IMR-90 (cell line): ENCODE results near the gene USP17L20. TPM values are rescaled to one million over a fixed set of nuclear protein-coding genes. Genes with fewer than 3 reads are reported as not detected.
"Not testable (repeated sequence)": the region's sequence is repeated elsewhere in the genome, so short reads cannot be mapped to it uniquely, and the experiment has no call there.

ENCODE experiments used
- ATAC-seq: fragments of 200-7000 bp; cut with Tn5 transposase; 2 replicates; pipeline ENCODE4 v1.9.1; 2020; ENCODE audit warnings: low read depth, mild to moderate bottlenecking, moderate library complexity
- Bru-seq: library from RNA; stranded (reverse); fragments of 400-500 nt; gene quantifications from one replicate; lab custom pipeline; 2021; lab: Mats Ljungman, UMichigan
- BruChase-seq, 2 experiments: library from RNA; stranded (reverse); fragments of 400-500 nt; gene quantifications; one replicate each; lab custom pipeline; 2021; lab: Mats Ljungman, UMichigan
- BruUV-seq: library from RNA; stranded (reverse); fragments of 400-500 nt; replicated peaks from 2 replicates; lab custom pipeline; 2021; lab: Mats Ljungman, UMichigan
- CTCF ChIA-PET: fragments of 300-600 bp; formaldehyde crosslinking; extraction: SDS; loops from one replicate; lab custom pipeline; 2021; ENCODE audit warnings: antibody characterized with exemption; lab: Yijun Ruan, JAX
- POLR2A ChIA-PET: fragments of 300-600 bp; sonication (Branson Sonifier 250); formaldehyde crosslinking; loops from one replicate; lab custom pipeline; 2022; ENCODE audit warnings: antibody characterized with exemption; ENCODE audit not compliant: unreplicated experiment; lab: Charles Lee
- DNase-seq: peaks from one replicate; pipeline ENCODE4 v3.0.0; 2013
- H2AFZ ChIP-seq: replicated peaks from 2 replicates; pipeline ENCODE3; 2013; ENCODE audit warnings: low read length, mild to moderate bottlenecking; ENCODE audit not compliant: poor library complexity
- H2AK5ac ChIP-seq: 2 replicates; pipeline ENCODE4 v1.6.1; 2013; ENCODE audit warnings: low read depth, low read length, inconsistent platforms
- H2AK9ac ChIP-seq: replicated peaks from 2 replicates; pipeline ENCODE3; 2013; ENCODE audit warnings: mild to moderate bottlenecking, low read depth, low read length, moderate library complexity; ENCODE audit not compliant: poor library complexity
- H2BK120ac ChIP-seq: 2 replicates; pipeline ENCODE4 v1.6.1; 2013; ENCODE audit warnings: low read depth, low read length, inconsistent platforms
- H2BK15ac ChIP-seq: 3 replicates; pipeline ENCODE4 v1.6.1; 2013; ENCODE audit warnings: low read depth, low read length, inconsistent platforms
- H2BK20ac ChIP-seq: 2 replicates; pipeline ENCODE4 v1.6.1; 2013; ENCODE audit warnings: low read depth, mild to moderate bottlenecking, inconsistent platforms, low read length, moderate library complexity
- H2BK5ac ChIP-seq: 2 replicates; pipeline ENCODE4 v1.6.1; 2013; ENCODE audit warnings: mild to moderate bottlenecking, low read depth, low read length, inconsistent platforms; ENCODE audit not compliant: poor library complexity, severe bottlenecking
- H3K14ac ChIP-seq: replicated peaks from 2 replicates; pipeline ENCODE4 v1.6.1; 2013; ENCODE audit warnings: low read depth, low read length, inconsistent platforms
- H3K18ac ChIP-seq: 2 replicates; pipeline ENCODE4 v1.6.1; 2013; ENCODE audit warnings: low read depth, low read length, control low read depth
- H3K23ac ChIP-seq: 2 replicates; pipeline ENCODE4 v1.6.1; 2013; ENCODE audit warnings: low read depth, low read length, inconsistent platforms
- H3K27ac ChIP-seq: 2 replicates; pipeline ENCODE4 v1.5.1; 2013; ENCODE audit warnings: mild to moderate bottlenecking, control low read depth, low read length; ENCODE audit not compliant: insufficient read depth
- H3K27me3 ChIP-seq: 2 replicates; pipeline ENCODE4 v1.6.1; 2013; ENCODE audit warnings: low read length; ENCODE audit not compliant: control insufficient read depth, insufficient read depth
- H3K36me3 ChIP-seq: 2 replicates; pipeline ENCODE4 v1.6.1; 2013; ENCODE audit warnings: low read length, mixed read lengths; ENCODE audit not compliant: control insufficient read depth, insufficient read depth
- H3K4ac ChIP-seq: 2 replicates; pipeline ENCODE4 v1.6.1; 2013; ENCODE audit warnings: low read depth, low read length, inconsistent platforms
- H3K4me1 ChIP-seq: 2 replicates; pipeline ENCODE4 v1.6.1; 2013; ENCODE audit warnings: low read length, mixed read lengths; ENCODE audit not compliant: control insufficient read depth, insufficient read depth
- H3K4me2 ChIP-seq: 2 replicates; pipeline ENCODE4 v1.6.1; 2013; ENCODE audit warnings: low read depth, mild to moderate bottlenecking, control low read depth, low read length, moderate library complexity
- H3K4me3 ChIP-seq: 2 replicates; pipeline ENCODE4 v1.5.1; 2013; ENCODE audit warnings: low read depth, mild to moderate bottlenecking, control low read depth, low read length, moderate library complexity; ENCODE audit not compliant: insufficient read depth
- H3K56ac ChIP-seq: 2 replicates; pipeline ENCODE4 v1.6.1; 2013; ENCODE audit warnings: low read length, inconsistent platforms; ENCODE audit not compliant: insufficient read depth; ENCODE audit errors: extremely low read depth
- H3K79me1 ChIP-seq, 2 experiments: 2 replicates each; pipeline ENCODE4 v1.6.1; 2013; ENCODE audit warnings: low read length in 2 of 2, inconsistent platforms in 1 of 2, low read depth in 1 of 2
- H3K9ac ChIP-seq: 2 replicates; pipeline ENCODE4 v1.6.1; 2013; ENCODE audit warnings: low read depth, low read length, control low read depth
- H3K9me1 ChIP-seq: 2 replicates; pipeline ENCODE4 v1.6.1; 2013; ENCODE audit warnings: low read length, inconsistent platforms; ENCODE audit not compliant: insufficient read depth
- H3K9me3 ChIP-seq: 2 replicates; pipeline ENCODE4 v1.6.1; 2013; ENCODE audit warnings: low read length; ENCODE audit not compliant: control insufficient read depth, insufficient read depth
- H4K20me1 ChIP-seq: 2 replicates; pipeline ENCODE4 v1.6.1; 2013; ENCODE audit warnings: low read length, inconsistent platforms; ENCODE audit not compliant: insufficient read depth
- H4K5ac ChIP-seq: 2 replicates; pipeline ENCODE4 v1.6.1; 2013; ENCODE audit warnings: mild to moderate bottlenecking, low read depth, low read length, control low read depth
- H4K8ac ChIP-seq, 2 experiments: 2 replicates each; pipeline ENCODE4 v1.6.1; 2013; ENCODE audit warnings: low read depth in 2 of 2, low read length in 2 of 2, control low read depth in 1 of 2, inconsistent platforms in 1 of 2
- H4K91ac ChIP-seq: 2 replicates; pipeline ENCODE4 v1.6.1; 2013; ENCODE audit warnings: low read depth, low read length, inconsistent platforms; ENCODE audit not compliant: insufficient read depth
- WGBS, 2 experiments: methylation state at CpG; one replicate each; pipeline versions ENCODE4 v1.1.5 to v1.1.7; 2013; ENCODE audit warnings: missing lambda C conversion rate in 2 of 2; ENCODE audit not compliant: insufficient read length in 1 of 2; ENCODE audit errors: extremely low coverage in 2 of 2; 5-methylcytosine and 5-hydroxymethylcytosine counted together
- dilution Hi-C: fragments of 300-500 bp; cut with HindIII; formaldehyde crosslinking; loops from one replicate; pipeline ENCODE4 v1.14.3; 2018; ENCODE audit warnings: low sequenced_read_pairs; ENCODE audit not compliant: unreplicated experiment
- in situ Hi-C: fragments of 300-500 bp; cut with MboI; formaldehyde crosslinking; loops from 3 replicates; pipeline ENCODE4 v1.14.3; 2019; ENCODE audit warnings: low sequenced_read_pairs, inconsistent platforms, mixed read lengths
- intact Hi-C: fragments of 100-400 bp; cut with micrococcal nuclease; formaldehyde crosslinking; loops from 2 replicates; pipeline ENCODE4 v1.10.0; 2022
- long read RNA-seq: library from polyadenylated mRNA; unstranded; transcript quantifications from one replicate; pipeline ENCODE4 v2.0.0, GENCODE V29; 2021; ENCODE audit not compliant: unreplicated experiment
- polyA plus RNA-seq, 3 experiments: library from polyadenylated mRNA; depleted of rRNA; stranded (reverse); fragments of >200 nt; gene quantifications; 2 replicates each; pipeline ENCODE4 v1.2.3, GENCODE V29; 2012; ENCODE audit warnings: low replicate concordance in 1 of 3
- total RNA-seq: library from RNA; depleted of rRNA; stranded (reverse); fragments of >200 nt; gene quantifications from 2 replicates; pipeline ENCODE4 v1.2.3, GENCODE V29; 2012; rRNA removed

The USP17L20 gene, protein sequence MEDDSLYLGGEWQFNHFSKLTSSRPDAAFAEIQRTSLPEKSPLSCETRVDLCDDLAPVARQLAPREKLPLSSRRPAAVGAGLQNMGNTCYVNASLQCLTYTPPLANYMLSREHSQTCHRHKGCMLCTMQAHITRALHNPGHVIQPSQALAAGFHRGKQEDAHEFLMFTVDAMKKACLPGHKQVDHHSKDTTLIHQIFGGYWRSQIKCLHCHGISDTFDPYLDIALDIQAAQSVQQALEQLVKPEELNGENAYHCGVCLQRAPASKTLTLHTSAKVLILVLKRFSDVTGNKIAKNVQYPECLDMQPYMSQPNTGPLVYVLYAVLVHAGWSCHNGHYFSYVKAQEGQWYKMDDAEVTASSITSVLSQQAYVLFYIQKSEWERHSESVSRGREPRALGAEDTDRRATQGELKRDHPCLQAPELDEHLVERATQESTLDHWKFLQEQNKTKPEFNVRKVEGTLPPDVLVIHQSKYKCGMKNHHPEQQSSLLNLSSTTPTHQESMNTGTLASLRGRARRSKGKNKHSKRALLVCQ
- total RNA-seq (not detected in 2 replicates), polyA plus RNA-seq (2012; rRNA removed) (not detected in 2 replicates), Bru-seq, nascent RNA (not detected), BruChase-seq, experiment 1, labeled RNA remaining after a 6-hour chase (not detected), BruChase-seq, experiment 2, labeled RNA remaining after a 2-hour chase (not detected)
- polyA plus RNA-seq (2012; cell fraction: cytosol; rRNA removed), result not detected in 2 replicates
- not detected in 2 replicates for polyA plus RNA-seq (2012; cell fraction: nucleus; rRNA removed; ENCODE audit: low replicate concordance)
- long read RNA-seq, result 0 reads

DNA sequence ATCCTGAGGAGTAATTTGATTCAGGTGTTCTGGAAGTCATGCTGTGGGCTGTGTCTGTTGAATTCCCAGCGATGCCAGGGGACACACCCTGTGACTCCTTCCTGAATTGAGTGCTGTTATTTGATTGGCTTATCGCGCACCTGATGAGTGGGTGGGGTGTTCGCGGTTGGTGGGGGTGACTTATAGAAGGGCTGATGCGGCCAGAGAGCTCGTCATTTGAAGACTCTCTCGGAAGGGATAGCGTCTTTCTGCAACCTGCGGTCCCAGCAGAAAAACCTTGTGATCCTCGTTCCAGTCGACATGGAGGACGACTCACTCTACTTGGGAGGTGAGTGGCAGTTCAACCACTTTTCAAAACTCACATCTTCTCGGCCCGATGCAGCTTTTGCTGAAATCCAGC lies at the start of gene USP17L20:
Gene USP17L20 (plus strand): TSS at position 301 of the 400 bp plus-strand sequence. CDS start 0 bp downstream, at position 301.
- dilution Hi-C loops, H2BK120ac ChIP-seq: not testable (repeated sequence)

DNA sequence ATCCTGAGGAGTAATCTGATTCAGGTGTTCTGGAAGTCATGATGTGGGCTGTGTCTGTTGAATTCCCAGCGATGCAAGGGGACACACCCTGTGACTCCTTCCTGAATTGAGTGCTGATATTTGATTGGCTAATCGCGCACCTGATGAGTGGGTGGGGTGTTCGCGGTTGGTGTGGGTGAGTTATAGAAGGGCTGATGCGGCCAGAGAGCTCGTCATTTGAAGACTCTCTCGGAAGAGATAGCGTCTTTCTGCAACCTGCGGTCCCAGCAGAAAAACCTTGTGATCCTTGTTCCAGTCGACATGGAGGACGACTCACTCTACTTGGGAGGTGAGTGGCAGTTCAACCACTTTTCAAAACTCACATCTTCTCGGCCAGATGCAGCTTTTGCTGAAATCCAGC lies 47.6 kb upstream of the USP17L20 start, which contains the start of gene USP17L10:
Gene USP17L10 (plus strand): TSS at position 301 of the 400 bp plus-strand sequence. CDS start 0 bp downstream, at position 301.
- POLR2A ChIA-PET, result not testable (repeated sequence)

More for the DNA sequence above, at the start of gene USP17L20:
- WGBS, 2 experiments, result no CpG with 5 or more reads among the region's 15 CpGs
- H2BK20ac ChIP-seq, H3K56ac ChIP-seq, H3K14ac ChIP-seq, H3K27me3 ChIP-seq, H4K91ac ChIP-seq, intact Hi-C loops, POLR2A ChIA-PET, H2BK5ac ChIP-seq, H4K8ac ChIP-seq, H3K79me1 ChIP-seq, H2AK9ac ChIP-seq, H3K9me3 ChIP-seq, H2AFZ ChIP-seq, DNase-seq, H4K5ac ChIP-seq, in situ Hi-C loops, H3K18ac ChIP-seq, H3K4ac ChIP-seq, H3K36me3 ChIP-seq, ATAC-seq, H3K27ac ChIP-seq, CTCF ChIA-PET, H3K4me2 ChIP-seq, BruUV-seq, H2BK15ac ChIP-seq, H3K9me1 ChIP-seq, H2AK5ac ChIP-seq, H4K20me1 ChIP-seq, H3K4me1 ChIP-seq, H3K4me3 ChIP-seq, H3K9ac ChIP-seq, H3K23ac ChIP-seq: not testable (repeated sequence)

More for the DNA sequence above, 47.6 kb upstream of the USP17L20 start, which contains the start of gene USP17L10:
- H3K18ac ChIP-seq, H4K20me1 ChIP-seq, intact Hi-C loops, H3K4me1 ChIP-seq, H2BK5ac ChIP-seq, BruUV-seq, H2AFZ ChIP-seq, CTCF ChIA-PET, H4K8ac ChIP-seq, H3K56ac ChIP-seq, in situ Hi-C loops, H2BK15ac ChIP-seq, H3K79me1 ChIP-seq, H4K5ac ChIP-seq, H3K27ac ChIP-seq, DNase-seq, H2AK5ac ChIP-seq, H3K27me3 ChIP-seq, H3K36me3 ChIP-seq, ATAC-seq, H3K9ac ChIP-seq, H3K23ac ChIP-seq, H4K91ac ChIP-seq, H3K14ac ChIP-seq, H3K9me3 ChIP-seq, H2BK20ac ChIP-seq, H2AK9ac ChIP-seq, H3K4me3 ChIP-seq, H3K9me1 ChIP-seq, H3K4me2 ChIP-seq, H2BK120ac ChIP-seq, dilution Hi-C loops, H3K4ac ChIP-seq: not testable (repeated sequence)
- WGBS, 2 experiments, result no CpG with 5 or more reads among the region's 13 CpGs
